Measurements from ENCODE around the gene CHST15.

The CHST15 gene

DNA sequence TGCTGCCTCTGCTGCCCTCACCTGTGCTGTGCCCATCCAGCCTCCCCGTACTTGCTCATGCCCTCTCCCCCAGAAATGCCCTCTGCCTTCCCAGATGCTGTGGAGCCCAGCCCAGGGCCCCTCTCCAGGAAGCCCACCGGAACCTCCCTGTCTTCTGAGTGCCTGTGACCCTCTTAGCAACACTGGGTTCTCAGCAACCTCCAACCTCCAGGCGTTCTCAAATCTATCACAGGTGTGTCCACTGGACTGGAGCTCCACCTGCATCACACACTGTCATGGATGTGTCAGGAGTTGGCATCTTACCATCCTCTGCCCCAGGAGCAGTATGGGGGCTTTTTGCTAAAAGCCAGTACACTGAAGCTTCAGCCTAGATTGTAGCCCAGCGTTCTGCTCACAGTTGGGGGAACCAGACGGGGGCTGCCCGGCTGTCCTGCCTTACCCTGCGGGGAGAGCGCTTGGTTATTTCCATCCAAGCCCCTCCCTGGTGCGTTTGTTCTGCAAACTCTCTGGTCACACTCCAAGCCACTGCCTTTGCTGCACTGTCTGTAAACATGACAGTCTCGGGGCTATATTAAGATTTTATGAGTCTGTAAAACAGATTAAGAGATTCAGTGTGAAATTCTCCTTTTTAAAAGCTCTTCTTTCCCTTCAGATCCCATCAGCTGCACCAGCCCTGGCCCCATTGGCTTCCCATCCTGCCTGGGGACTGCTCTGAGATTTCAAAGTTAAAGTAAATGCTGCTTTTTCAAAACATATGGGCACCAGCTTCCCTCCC, 130.5 kb downstream of the CHST15 start:
- no peak for DNase-seq (ENCODE audit: low read depth in 1 of 2, low spot score in 1 of 2)
- peaks cover 8% of the 10 kb centered on the region for H3K27me3 ChIP-seq (ENCODE audit: insufficient read depth, poor library complexity, severe bottlenecking)
- no peak overlapping the region for H3K27ac ChIP-seq (replicated peaks)
- TF ChIP-seq, protein P1, sequence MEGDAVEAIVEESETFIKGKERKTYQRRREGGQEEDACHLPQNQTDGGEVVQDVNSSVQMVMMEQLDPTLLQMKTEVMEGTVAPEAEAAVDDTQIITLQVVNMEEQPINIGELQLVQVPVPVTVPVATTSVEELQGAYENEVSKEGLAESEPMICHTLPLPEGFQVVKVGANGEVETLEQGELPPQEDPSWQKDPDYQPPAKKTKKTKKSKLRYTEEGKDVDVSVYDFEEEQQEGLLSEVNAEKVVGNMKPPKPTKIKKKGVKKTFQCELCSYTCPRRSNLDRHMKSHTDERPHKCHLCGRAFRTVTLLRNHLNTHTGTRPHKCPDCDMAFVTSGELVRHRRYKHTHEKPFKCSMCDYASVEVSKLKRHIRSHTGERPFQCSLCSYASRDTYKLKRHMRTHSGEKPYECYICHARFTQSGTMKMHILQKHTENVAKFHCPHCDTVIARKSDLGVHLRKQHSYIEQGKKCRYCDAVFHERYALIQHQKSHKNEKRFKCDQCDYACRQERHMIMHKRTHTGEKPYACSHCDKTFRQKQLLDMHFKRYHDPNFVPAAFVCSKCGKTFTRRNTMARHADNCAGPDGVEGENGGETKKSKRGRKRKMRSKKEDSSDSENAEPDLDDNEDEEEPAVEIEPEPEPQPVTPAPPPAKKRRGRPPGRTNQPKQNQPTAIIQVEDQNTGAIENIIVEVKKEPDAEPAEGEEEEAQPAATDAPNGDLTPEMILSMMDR (IDR thresholded peaks at IDR 0.05; ENCODE audit: insufficient read depth, low read length), result no peak
- TF ChIP-seq POLR2AphosphoS5 (IDR thresholded peaks at IDR 0.05; ENCODE audit: low read depth) (no peak), GABPA (IDR thresholded peaks at IDR 0.05; ENCODE audit: low read depth) (no peak), SPI1 (IDR thresholded peaks at IDR 0.05; ENCODE audit: borderline replicate concordance, low read depth) (no peak)
- TF ChIP-seq, protein P2, sequence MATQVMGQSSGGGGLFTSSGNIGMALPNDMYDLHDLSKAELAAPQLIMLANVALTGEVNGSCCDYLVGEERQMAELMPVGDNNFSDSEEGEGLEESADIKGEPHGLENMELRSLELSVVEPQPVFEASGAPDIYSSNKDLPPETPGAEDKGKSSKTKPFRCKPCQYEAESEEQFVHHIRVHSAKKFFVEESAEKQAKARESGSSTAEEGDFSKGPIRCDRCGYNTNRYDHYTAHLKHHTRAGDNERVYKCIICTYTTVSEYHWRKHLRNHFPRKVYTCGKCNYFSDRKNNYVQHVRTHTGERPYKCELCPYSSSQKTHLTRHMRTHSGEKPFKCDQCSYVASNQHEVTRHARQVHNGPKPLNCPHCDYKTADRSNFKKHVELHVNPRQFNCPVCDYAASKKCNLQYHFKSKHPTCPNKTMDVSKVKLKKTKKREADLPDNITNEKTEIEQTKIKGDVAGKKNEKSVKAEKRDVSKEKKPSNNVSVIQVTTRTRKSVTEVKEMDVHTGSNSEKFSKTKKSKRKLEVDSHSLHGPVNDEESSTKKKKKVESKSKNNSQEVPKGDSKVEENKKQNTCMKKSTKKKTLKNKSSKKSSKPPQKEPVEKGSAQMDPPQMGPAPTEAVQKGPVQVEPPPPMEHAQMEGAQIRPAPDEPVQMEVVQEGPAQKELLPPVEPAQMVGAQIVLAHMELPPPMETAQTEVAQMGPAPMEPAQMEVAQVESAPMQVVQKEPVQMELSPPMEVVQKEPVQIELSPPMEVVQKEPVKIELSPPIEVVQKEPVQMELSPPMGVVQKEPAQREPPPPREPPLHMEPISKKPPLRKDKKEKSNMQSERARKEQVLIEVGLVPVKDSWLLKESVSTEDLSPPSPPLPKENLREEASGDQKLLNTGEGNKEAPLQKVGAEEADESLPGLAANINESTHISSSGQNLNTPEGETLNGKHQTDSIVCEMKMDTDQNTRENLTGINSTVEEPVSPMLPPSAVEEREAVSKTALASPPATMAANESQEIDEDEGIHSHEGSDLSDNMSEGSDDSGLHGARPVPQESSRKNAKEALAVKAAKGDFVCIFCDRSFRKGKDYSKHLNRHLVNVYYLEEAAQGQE (IDR thresholded peaks at IDR 0.05; ENCODE audit: insufficient replicate concordance, low read depth), result no peak
- no peak overlapping the region for H3K4me3 ChIP-seq (replicated peaks; ENCODE audit: insufficient read depth, low read length)

DNA sequence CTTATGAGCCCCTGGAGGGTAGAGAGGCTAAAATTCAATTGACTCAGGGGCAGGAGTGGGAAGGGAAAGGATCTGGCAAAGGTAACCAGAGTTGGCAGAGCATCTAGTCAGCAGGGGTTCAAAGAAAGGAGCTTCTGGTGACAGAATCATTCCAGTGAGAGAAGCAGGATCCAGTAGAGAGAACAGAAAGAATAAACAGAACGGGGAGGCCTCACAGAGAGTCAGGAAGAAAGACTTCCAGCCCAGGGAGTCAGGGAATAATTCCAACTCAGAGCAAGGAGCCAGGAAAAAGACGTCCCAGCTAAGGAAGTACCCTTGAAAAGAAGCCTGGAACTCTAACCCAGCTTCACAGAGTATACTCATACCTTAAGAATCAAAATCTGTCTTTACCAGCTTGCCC, 135.2 kb downstream of the CHST15 start:
- no peak for DNase-seq (ENCODE audit: low read depth in 1 of 2, low spot score in 1 of 2)
- TF ChIP-seq SPI1 (IDR thresholded peaks at IDR 0.05; ENCODE audit: borderline replicate concordance, low read depth), result no peak
- TF ChIP-seq, protein P2 (IDR thresholded peaks at IDR 0.05; ENCODE audit: insufficient replicate concordance, low read depth), result no peak
- TF ChIP-seq, protein P1 (IDR thresholded peaks at IDR 0.05; ENCODE audit: insufficient read depth, low read length), result no peak
- no peak for TF ChIP-seq GABPA (IDR thresholded peaks at IDR 0.05; ENCODE audit: low read depth)
- TF ChIP-seq POLR2AphosphoS5 (IDR thresholded peaks at IDR 0.05; ENCODE audit: low read depth), result no peak
- Histone ChIP-seq H3K27me3 (ENCODE audit: insufficient read depth, poor library complexity, severe bottlenecking) (peaks cover 8% of the 10 kb centered on the region), H3K27ac (replicated peaks) (no peak overlapping the region), H3K4me3 (replicated peaks; ENCODE audit: insufficient read depth, low read length) (no peak overlapping the region)
